K562 (cell line): ENCODE results near the gene CCDC178. TPM values are rescaled to one million over a fixed set of nuclear protein-coding genes. Genes with fewer than 3 reads are reported as not detected.

Experiments used
- ATAC-seq: fragments of 200-7000 bp; cut with Tn5 transposase; 3 replicates; pipeline ENCODE4 v1.9.1; 2020; ENCODE audit warnings: moderate library complexity
- BruUV-seq: library from RNA; stranded (reverse); fragments of 400-500 nt; replicated peaks from 2 replicates; lab custom pipeline; 2021; lab: Mats Ljungman, UMichigan
- CTCF ChIA-PET: fragments of 300-600 bp; formaldehyde crosslinking; extraction: SDS; loops from one replicate; lab custom pipeline; 2021; ENCODE audit warnings: low intra/inter-chr PET ratio; lab: Yijun Ruan, JAX
- POLR2A ChIA-PET: fragments of 300-600, 350-650 bp; sonication (Branson Sonifier 250); formaldehyde crosslinking; extraction: SDS; loops from one replicate; lab custom pipeline; 2021; ENCODE audit warnings: antibody characterized with exemption, inconsistent platforms; lab: Yijun Ruan, JAX
- DNase-seq, 4 experiments: peaks; one replicate each; pipeline versions ENCODE4 v3.0.0 to v3.0.0-alpha.2; 2011 to 2018; ENCODE audit warnings: low spot score in 3 of 4, mixed read lengths in 3 of 4; ENCODE audit errors: extremely low read depth in 1 of 4
- FAIRE-seq: peaks from 2 replicates; lab custom pipeline; 2011; peaks lifted over from hg19 to GRCh38; lab: Jason Lieb, UNC
- H2AFZ ChIP-seq: 2 replicates; pipeline ENCODE4 v1.6.0; 2011; ENCODE audit warnings: low read depth, low read length, control low read depth, inconsistent platforms
- H3K27ac ChIP-seq: fragments of 200-600 bp; 3 replicates; pipeline ENCODE4 v1.8.0; 2011; ENCODE audit warnings: low read depth, mild to moderate bottlenecking, control low read depth, inconsistent platforms, low read length, moderate library complexity, mixed read lengths; ENCODE audit errors: extremely low read depth
- H3K27me3 ChIP-seq, 2 experiments: fragments of 300-600 bp in 1 of 2; 2 replicates in 1 of 2; 3 replicates in 1 of 2; pipeline versions ENCODE4 v1.6.0 to v1.8.0; 2011; ENCODE audit warnings: inconsistent platforms in 2 of 2, low read length in 2 of 2, mild to moderate bottlenecking in 1 of 2, mixed read lengths in 1 of 2, moderate library complexity in 1 of 2; ENCODE audit not compliant: control insufficient read depth in 2 of 2, insufficient read depth in 2 of 2
- H3K36me3 ChIP-seq: fragments of 300-600 bp; 3 replicates; pipeline ENCODE4 v1.8.0; 2011; ENCODE audit warnings: mild to moderate bottlenecking, low read length, inconsistent platforms; ENCODE audit not compliant: control insufficient read depth, insufficient read depth
- H3K4me1 ChIP-seq, 2 experiments: fragments of 200-600 bp in 1 of 2; replicated peaks in 1 of 2; 2 replicates in 1 of 2; 3 replicates in 1 of 2; pipeline versions ENCODE4 v1.5.1 to v1.8.0; 2011; ENCODE audit warnings: inconsistent platforms in 2 of 2, low read length in 2 of 2, mild to moderate bottlenecking in 1 of 2, mixed read lengths in 1 of 2, moderate library complexity in 1 of 2; ENCODE audit not compliant: control insufficient read depth in 2 of 2, insufficient read depth in 2 of 2
- H3K4me2 ChIP-seq: 2 replicates; pipeline ENCODE4 v1.6.1; 2011; ENCODE audit warnings: low read length, control low read depth, inconsistent platforms, mixed read lengths; ENCODE audit not compliant: insufficient read depth
- H3K4me3 ChIP-seq: fragments of 200-600 bp; sonication (generic), shearing (Covaris generic); 2 replicates; pipeline ENCODE4 v1.5.1; 2016; ENCODE audit warnings: control low read depth, inconsistent platforms
- H3K79me2 ChIP-seq: fragments of 200-600 bp; 3 replicates; pipeline ENCODE4 v1.8.0; 2011; ENCODE audit warnings: low read length, inconsistent platforms; ENCODE audit not compliant: control insufficient read depth, insufficient read depth
- H3K9ac ChIP-seq, 2 experiments: 2 replicates each; pipeline versions ENCODE4 v1.6.0 to v1.6.1; 2011; ENCODE audit warnings: low read depth in 2 of 2, low read length in 2 of 2, control low read depth in 1 of 2, inconsistent platforms in 1 of 2, mild to moderate bottlenecking in 1 of 2, mixed read lengths in 1 of 2; ENCODE audit not compliant: insufficient read depth in 1 of 2
- H3K9me1 ChIP-seq: one replicate; pipeline ENCODE4 v1.6.0; 2011; ENCODE audit warnings: inconsistent platforms, mild to moderate bottlenecking, low read length, moderate library complexity; ENCODE audit not compliant: control insufficient read depth, insufficient read depth
- H3K9me3 ChIP-seq: replicated peaks from 2 replicates; pipeline ENCODE4 v1.5.1; 2011; ENCODE audit warnings: low read depth, low read length, inconsistent platforms; ENCODE audit not compliant: control insufficient read depth, insufficient read depth
- H4K20me1 ChIP-seq: replicated peaks from 2 replicates; pipeline ENCODE4 v1.6.1; 2011; ENCODE audit warnings: low read length, inconsistent platforms, mixed read lengths; ENCODE audit not compliant: control insufficient read depth, insufficient read depth
- ARID4B ChIP-seq: sonication (generic); formaldehyde crosslinking; IDR thresholded peaks from 2 replicates; pipeline ENCODE4 v1.8.0; 2022; ENCODE audit warnings: mild to moderate bottlenecking, missing genetic modification reagents
- ETS2 ChIP-seq: IDR thresholded peaks from 2 replicates; pipeline ENCODE4 v1.6.1; 2016; ENCODE audit warnings: borderline replicate concordance, missing genetic modification characterization, mild to moderate bottlenecking, moderate library complexity, missing compliant biosample characterization; ENCODE audit not compliant: poor library complexity, severe bottlenecking
- GABPB1 ChIP-seq: sonication (generic); formaldehyde crosslinking; IDR thresholded peaks from 2 replicates; pipeline ENCODE4 v1.8.0; 2022; ENCODE audit warnings: mild to moderate bottlenecking, missing genetic modification reagents
- GTF2A2 ChIP-seq: IDR thresholded peaks from 2 replicates; pipeline ENCODE4 v1.6.1; 2016; ENCODE audit warnings: mild to moderate bottlenecking, missing genetic modification characterization, missing compliant biosample characterization
- GTF3C2 ChIP-seq: IDR thresholded peaks from 3 replicates; pipeline ENCODE4 v1.6.1; 2011; ENCODE audit warnings: borderline replicate concordance, mild to moderate bottlenecking, moderate library complexity; ENCODE audit not compliant: insufficient read length; ENCODE audit errors: extremely low read depth
- HNRNPL ChIP-seq: fragments of 200-400 bp; formaldehyde crosslinking; IDR thresholded peaks from 2 replicates; pipeline ENCODE4 v1.6.1; 2017; ENCODE audit warnings: low read depth, mild to moderate bottlenecking, low read length
- HOXB6 ChIP-seq: fragments of 250-450 bp; sonication (Bioruptor Pico); IDR thresholded peaks from 2 replicates; pipeline ENCODE4 v1.5.1; 2022; ENCODE audit warnings: mild to moderate bottlenecking, borderline replicate concordance
- IRF2 ChIP-seq: sonication (generic); formaldehyde crosslinking; IDR thresholded peaks from 2 replicates; pipeline ENCODE4 v1.8.1; 2022; ENCODE audit warnings: mild to moderate bottlenecking, missing genetic modification reagents
- MAFG ChIP-seq: fragments of 450-650 bp; conservative IDR thresholded peaks from 2 replicates; pipeline ENCODE4 v1.6.1; 2016; ENCODE audit warnings: missing genetic modification characterization, missing compliant biosample characterization
- MYC ChIP-seq, 2 experiments: fragments of 250-450 bp in 1 of 2; sonication (Bioruptor Pico) in 1 of 2; IDR thresholded peaks; 2 replicates each; pipeline versions ENCODE4 v1.5.1 to v1.6.1; 2012 to 2021; ENCODE audit warnings: low read depth in 2 of 2, borderline replicate concordance in 1 of 2, improper control_type of control experiment in 1 of 2, low read length in 1 of 2, mild to moderate bottlenecking in 1 of 2, moderate library complexity in 1 of 2
- RBM25 ChIP-seq: fragments of 200-400 bp; formaldehyde crosslinking; IDR thresholded peaks from 2 replicates; pipeline ENCODE4 v1.6.1; 2018; ENCODE audit warnings: low read length, low read depth, moderate library complexity; ENCODE audit not compliant: severe bottlenecking
- U2AF2 ChIP-seq: fragments of 200-400 bp; formaldehyde crosslinking; optimal IDR thresholded peaks from 2 replicates; pipeline ENCODE3; 2017; ENCODE audit warnings: low read depth, mild to moderate bottlenecking, low read length
- ZNF444 ChIP-seq: fragments of 250-450 bp; sonication (Bioruptor Pico); IDR thresholded peaks from 2 replicates; pipeline ENCODE4 v1.4.0; 2020; ENCODE audit warnings: mild to moderate bottlenecking, moderate library complexity
- ZNF764 ChIP-seq: fragments of 250-450 bp; sonication (Bioruptor Pico); IDR thresholded peaks from 2 replicates; pipeline ENCODE4 v1.4.0; 2020; ENCODE audit warnings: low read depth, mild to moderate bottlenecking, moderate library complexity
- WGBS: fragments of 100-300 bp; shearing (Covaris generic); methylation state at CpG from one replicate; pipeline ENCODE4 v1.1.6; 2016; ENCODE audit warnings: low coverage, mixed read lengths; ENCODE audit not compliant: insufficient coverage; ENCODE audit errors: missing lambda C conversion rate; 5-methylcytosine and 5-hydroxymethylcytosine counted together
- in situ Hi-C: fragments of 300-500 bp; cut with MboI; formaldehyde crosslinking; loops from 4 replicates; pipeline ENCODE4 v1.15.0; 2018; ENCODE audit warnings: inconsistent platforms, mixed read lengths
- intact Hi-C: fragments of 100-400 bp; cut with micrococcal nuclease; formaldehyde crosslinking; loops from 2 replicates; pipeline ENCODE4 v1.14.2; 2022
- polyA plus RNA-seq, 8 experiments: library from polyadenylated mRNA; depleted of rRNA in 4 of 8; stranded (reverse) in 5 of 8; unstranded in 3 of 8; fragments of >200 nt; fragmentation: Nextera tagmentation in 2 of 8; fragmentation: Illumina TruSeq in 1 of 8; extraction: Ambion mirVana in 2 of 8; extraction: Trizol in 1 of 8; gene quantifications; 2 replicates each; pipeline versions ENCODE4 v1.2.1 to v1.2.3, GENCODE V29; 2011 to 2014; ENCODE audit warnings: inconsistent platforms in 1 of 8, missing spikeins in 1 of 8
- total RNA-seq, 7 experiments: library from RNA; depleted of rRNA in 6 of 7; stranded (reverse); fragments of >200 nt in 6 of 7; fragmentation: Illumina TruSeq in 2 of 7; extraction: Trizol in 2 of 7; gene quantifications; 2 replicates each; pipeline versions ENCODE4 v1.2.1 to v1.2.3, GENCODE V29; 2011 to 2021; ENCODE audit warnings: low replicate concordance in 1 of 7

Gene CCDC178
- total and polyA plus RNA-seq, 9 of the 15 experiments (the other 6 are each of a cell fraction or from before 2014, with no cell fraction given) = 0.12 to 0.47 (median 0.15) TPM; not detected in 6

- CTCF ChIA-PET = no interaction called here
- BruUV-seq = no TSS peak
- TF ChIP-seq ARID4B (CRISPR knock-in tag) (no peak), ZNF764 (CRISPR knock-in tag) (no peak), MAFG (tag) (no peak), HNRNPL (no peak), GTF2A2 (no peak), GABPB1 (CRISPR knock-in tag) (no peak), MYC (IDR thresholded peaks at IDR 0.05; ENCODE audit: low read depth, low read length) (no peak), MYC (CRISPR knock-in tag; IDR thresholded peaks at IDR 0.05; ENCODE audit: borderline replicate concordance, low read depth) (no peak), ZNF444 (CRISPR knock-in tag) (no peak), HOXB6 (CRISPR knock-in tag) (no peak), IRF2 (CRISPR knock-in tag) (no peak), GTF3C2 (no peak), ETS2 (tag) (no peak), RBM25 (no peak), U2AF2 (no peak)
Measured at GRCh38 chr18:32907648-32908423, 532.7 kb downstream of the CCDC178 start.

More at GRCh38 chr18:32907648-32908423, 532.7 kb downstream of the CCDC178 start:
- no peak overlapping the region for H3K9ac ChIP-seq
- in situ Hi-C loops (no loop called here), intact Hi-C loops (no loop called here)
- no peak for ATAC-seq
- under 1% methylated on average over 12 of the region's 12 CpGs for WGBS
- no peak for DNase-seq
- no peak overlapping the region for H3K4me3 ChIP-seq
- H2AFZ ChIP-seq = no peak overlapping the region
- no peaks in the 10 kb centered on the region for H4K20me1 ChIP-seq
- H3K4me2 ChIP-seq = no peak overlapping the region
- H3K27me3 ChIP-seq = no peaks in the 10 kb centered on the region
- H3K36me3 ChIP-seq = no peaks in the 10 kb centered on the region
- H3K4me1 ChIP-seq = no peaks in the 10 kb centered on the region
- H3K79me2 ChIP-seq = no peaks in the 10 kb centered on the region
- no peaks in the 10 kb centered on the region for H3K9me1 ChIP-seq
- POLR2A ChIA-PET = no interaction called here
- H3K9me3 ChIP-seq = no peaks in the 10 kb centered on the region; the same call in 1 of the 2 replicates
- FAIRE-seq = no peak
- no peak overlapping the region for H3K27ac ChIP-seq
